ENCODE data around the gene NUDT3. TPM values are rescaled to one million over a fixed set of nuclear protein-coding genes. Genes with fewer than 3 reads are reported as not detected.
"Not testable (repeated sequence)": the region's sequence is repeated elsewhere in the genome, so short reads cannot be mapped to it uniquely, and the experiment has no call there.

The NUDT3 gene
- total and polyA plus RNA-seq, 3 experiments from 2014 or later = 9.7 to 16.8 (median 16.6) TPM

GRCh38 chr6:34354230-34354629, 38.2 kb downstream of the NUDT3 start:
- H3K36me3 ChIP-seq (ENCODE audit: insufficient read depth, low read length); H3K27me3 Mint-ChIP-seq; H3K4me3 ChIP-seq (ENCODE audit: low read length); H3K27ac Mint-ChIP-seq; H3K27ac ChIP-seq (ENCODE audit: low read depth, low read length); H3K4me3 Mint-ChIP-seq; H3K9me3 Mint-ChIP-seq; H3K9me3 ChIP-seq (ENCODE audit: low read length); H3K4me1 ChIP-seq (ENCODE audit: insufficient read depth, low read length); H3K27me3 ChIP-seq (ENCODE audit: insufficient read depth, low read length, poor library complexity, severe bottlenecking); DNase-seq; POLR2A ChIA-PET; H3K36me3 Mint-ChIP-seq: not testable (repeated sequence)
- peaks cover 11 to 32% (median 28%) of the 10 kb centered on the region in 3 donors for H3K4me1 Mint-ChIP-seq
- CTCF ChIA-PET = interaction anchor here (0.9 kb wide), 1 partner anchor 765 kb away, joined by 3 read pairs; no protein-coding TSS in a partner anchor

GRCh38 chr6:34353530-34353929, 38.9 kb downstream of the NUDT3 start:
- H3K27ac ChIP-seq (ENCODE audit: low read depth, low read length); H3K4me3 ChIP-seq (ENCODE audit: low read length); H3K27ac Mint-ChIP-seq; H3K36me3 Mint-ChIP-seq; H3K9me3 ChIP-seq (ENCODE audit: low read length); DNase-seq; H3K9me3 Mint-ChIP-seq; H3K36me3 ChIP-seq (ENCODE audit: insufficient read depth, low read length); H3K27me3 ChIP-seq (ENCODE audit: insufficient read depth, low read length, poor library complexity, severe bottlenecking); POLR2A ChIA-PET; H3K27me3 Mint-ChIP-seq; H3K4me1 ChIP-seq (ENCODE audit: insufficient read depth, low read length); H3K4me3 Mint-ChIP-seq: not testable (repeated sequence)
- CTCF ChIA-PET = interaction anchor here (0.9 kb wide), 1 partner anchor 766 kb away, joined by 3 read pairs; no protein-coding TSS in a partner anchor
- H3K4me1 Mint-ChIP-seq = peaks cover 12 to 35% (median 30%) of the 10 kb centered on the region in 3 donors

DNA sequence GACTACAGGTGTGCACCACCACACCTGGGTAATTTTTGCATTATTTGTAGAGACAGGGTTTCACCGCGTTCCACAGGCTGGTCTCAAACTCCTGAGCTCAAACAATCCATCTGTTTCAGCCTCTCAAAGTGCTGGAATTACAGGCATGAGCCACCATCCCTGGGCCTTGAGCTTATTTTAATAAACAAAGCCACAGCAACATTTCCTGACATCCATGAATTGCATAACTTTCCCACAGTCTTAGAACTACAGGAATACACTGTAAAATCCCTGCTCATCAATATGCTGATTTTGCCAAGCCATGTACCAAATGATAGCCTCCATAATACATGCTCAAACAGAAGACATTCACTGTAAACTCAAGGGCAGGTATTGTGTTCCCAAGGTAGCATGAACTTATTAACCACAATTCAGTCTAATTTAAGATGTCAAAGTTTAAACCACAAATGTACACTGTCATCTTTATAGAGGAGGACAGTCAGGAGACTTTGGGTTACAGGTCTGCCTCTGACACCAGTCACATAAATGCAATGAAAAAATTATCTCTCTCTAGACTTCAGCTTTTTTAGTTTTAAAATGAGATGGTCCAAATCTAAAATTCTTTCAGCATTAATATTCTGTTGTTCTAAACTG, 40.0 kb downstream of the NUDT3 start:
- H3K36me3 Mint-ChIP-seq = peaks cover 0 to 4% (median 1%) of the 10 kb centered on the region in 3 donors
- DNase-seq = no peak
- H3K27me3 Mint-ChIP-seq = no peaks in the 10 kb centered on the region
- Histone ChIP-seq H3K9me3 (ENCODE audit: low read length) (no peaks in the 10 kb centered on the region), H3K4me3 (ENCODE audit: low read length) (no peak overlapping the region), H3K27ac (ENCODE audit: low read depth, low read length) (no peak overlapping the region), H3K27me3 (ENCODE audit: insufficient read depth, low read length, poor library complexity, severe bottlenecking) (no peaks in the 10 kb centered on the region), H3K36me3 (ENCODE audit: insufficient read depth, low read length) (no peaks in the 10 kb centered on the region), H3K4me1 (ENCODE audit: insufficient read depth, low read length) (no peaks in the 10 kb centered on the region)
- peak overlapping the region in 1 of 7 donors; percentile 9 for H3K4me3 Mint-ChIP-seq
- H3K9me3 Mint-ChIP-seq = no peaks in the 10 kb centered on the region
- no peak overlapping the region for H3K27ac Mint-ChIP-seq
- ChIA-PET CTCF (no interaction called here), POLR2A (interaction anchor here (0.5 kb wide), 1 partner anchor 75 kb away, joined by 3 read pairs; no protein-coding TSS in a partner anchor)
- H3K4me1 Mint-ChIP-seq = peaks cover 10 to 35% (median 32%) of the 10 kb centered on the region in 3 donors

- Histone ChIP-seq H3K27ac (ENCODE audit: low read depth, low read length) (no peak overlapping the region), H3K9me3 (ENCODE audit: low read length) (no peaks in the 10 kb centered on the region), H3K4me3 (ENCODE audit: low read length) (no peak overlapping the region), H3K36me3 (ENCODE audit: insufficient read depth, low read length) (no peaks in the 10 kb centered on the region), H3K4me1 (ENCODE audit: insufficient read depth, low read length) (no peaks in the 10 kb centered on the region), H3K27me3 (ENCODE audit: insufficient read depth, low read length, poor library complexity, severe bottlenecking) (no peaks in the 10 kb centered on the region)
- no peak overlapping the region for H3K27ac Mint-ChIP-seq
- H3K9me3 Mint-ChIP-seq = no peaks in the 10 kb centered on the region
- H3K36me3 Mint-ChIP-seq = peaks cover 0 to 5% (median 0%) of the 10 kb centered on the region in 3 donors
- no peak overlapping the region for H3K4me3 Mint-ChIP-seq
- peaks cover 17 to 41% (median 39%) of the 10 kb centered on the region in 3 donors for H3K4me1 Mint-ChIP-seq
- no peak for DNase-seq
- ChIA-PET CTCF (no interaction called here), POLR2A (no interaction called here)
- peaks cover 0 to 4% of the 10 kb centered on the region in 2 donors for H3K27me3 Mint-ChIP-seq
Measured at GRCh38 chr6:34350934-34351217, 41.6 kb downstream of the NUDT3 start.

DNA sequence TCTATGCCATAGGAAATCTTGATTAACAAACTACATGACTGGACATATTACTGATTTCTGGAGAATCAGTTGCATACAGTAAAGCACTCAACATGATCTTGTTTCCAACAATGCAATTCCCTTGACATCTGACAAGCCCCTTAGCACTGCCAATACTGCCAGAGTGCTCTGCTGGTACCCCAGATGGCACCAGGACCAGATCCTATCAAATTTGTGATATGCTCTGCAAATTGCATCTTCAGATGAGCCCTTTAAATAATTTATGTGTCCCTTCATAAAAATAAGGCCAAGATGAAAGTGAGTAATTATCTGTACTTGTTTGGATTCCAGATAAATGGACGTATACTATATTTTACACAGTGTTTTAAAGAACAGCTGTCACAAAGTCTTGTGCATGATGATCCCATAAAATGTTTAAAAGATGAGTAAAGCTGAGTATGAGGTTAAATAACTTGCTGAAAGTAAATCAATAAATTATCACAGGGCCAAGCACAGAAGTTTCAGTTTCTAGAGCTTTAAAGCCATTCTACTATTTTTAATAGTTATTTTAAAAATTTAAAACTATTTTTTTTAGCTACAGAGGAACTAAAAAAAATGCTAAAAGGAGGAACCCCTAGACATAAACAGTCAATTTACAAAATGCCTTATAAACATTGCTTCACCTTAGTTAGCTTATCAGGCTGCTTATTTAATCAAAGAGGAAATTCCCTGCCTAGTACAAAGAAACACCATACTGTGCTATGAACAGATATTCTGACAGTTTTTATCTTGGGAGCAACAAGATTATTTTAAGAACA, 42.1 kb downstream of the NUDT3 start:
- H3K4me1 Mint-ChIP-seq = peaks cover 17 to 42% (median 38%) of the 10 kb centered on the region in 3 donors
- no peaks in the 10 kb centered on the region for H3K27me3 ChIP-seq (ENCODE audit: insufficient read depth, low read length, poor library complexity, severe bottlenecking)
- H3K36me3 Mint-ChIP-seq = peaks cover 0 to 5% (median 0%) of the 10 kb centered on the region in 3 donors
- no peak for DNase-seq
- no peaks in the 10 kb centered on the region for H3K9me3 Mint-ChIP-seq
- H3K36me3 ChIP-seq (ENCODE audit: insufficient read depth, low read length) = no peaks in the 10 kb centered on the region
- no peak overlapping the region for H3K4me3 Mint-ChIP-seq
- H3K27ac Mint-ChIP-seq = no peak overlapping the region
- ChIA-PET CTCF (no interaction called here), POLR2A (no interaction called here)
- H3K27ac ChIP-seq (ENCODE audit: low read depth, low read length) = no peak overlapping the region
- peaks cover 0 to 4% of the 10 kb centered on the region in 2 donors for H3K27me3 Mint-ChIP-seq
- H3K4me3 ChIP-seq (ENCODE audit: low read length) = no peak overlapping the region
- no peaks in the 10 kb centered on the region for H3K4me1 ChIP-seq (ENCODE audit: insufficient read depth, low read length)
- no peaks in the 10 kb centered on the region for H3K9me3 ChIP-seq (ENCODE audit: low read length)

- Histone ChIP-seq H3K4me3 (ENCODE audit: low read length) (no peak overlapping the region), H3K27me3 (ENCODE audit: insufficient read depth, low read length, poor library complexity, severe bottlenecking) (no peaks in the 10 kb centered on the region), H3K36me3 (ENCODE audit: insufficient read depth, low read length) (no peaks in the 10 kb centered on the region), H3K4me1 (ENCODE audit: insufficient read depth, low read length) (no peaks in the 10 kb centered on the region), H3K9me3 (ENCODE audit: low read length) (no peaks in the 10 kb centered on the region), H3K27ac (ENCODE audit: low read depth, low read length) (no peak overlapping the region)
- Mint-ChIP-seq H3K4me3 (no peak overlapping the region), H3K27ac (no peak overlapping the region), H3K4me1 (peaks cover 19 to 45% (median 41%) of the 10 kb centered on the region in 3 donors), H3K27me3 (peaks cover 0 to 4% of the 10 kb centered on the region in 2 donors), H3K9me3 (no peaks in the 10 kb centered on the region), H3K36me3 (peaks cover 0 to 5% (median 0%) of the 10 kb centered on the region in 3 donors)
- ChIA-PET POLR2A (no interaction called here), CTCF (no interaction called here)
- DNase-seq = no peak
Measured at GRCh38 chr6:34349211-34349610, 43.3 kb downstream of the NUDT3 start.

DNA sequence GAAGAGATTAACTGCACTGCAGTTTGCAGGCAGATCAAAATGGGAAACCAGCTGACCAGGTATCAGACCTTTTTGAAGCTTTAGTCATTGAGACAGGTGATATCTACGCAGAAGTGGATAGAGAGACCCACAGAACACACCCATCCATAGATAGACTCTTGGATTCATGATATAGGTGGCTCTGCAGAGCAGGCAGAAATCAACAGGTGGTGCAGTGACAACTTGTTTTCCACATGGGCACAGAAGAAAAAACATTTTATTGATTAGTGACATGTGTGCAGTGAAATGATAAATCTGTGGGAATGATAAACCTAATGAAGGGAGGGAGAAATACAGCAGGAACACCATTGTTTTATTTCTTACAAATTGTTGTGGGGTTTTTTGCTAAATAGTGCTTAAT, 45.2 kb downstream of the NUDT3 start:
- H3K27me3 ChIP-seq (ENCODE audit: insufficient read depth, low read length, poor library complexity, severe bottlenecking) = no peaks in the 10 kb centered on the region
- ChIA-PET CTCF (no interaction called here), POLR2A (no interaction called here)
- Mint-ChIP-seq H3K4me3 (no peak overlapping the region), H3K36me3 (peaks cover 0 to 7% (median 3%) of the 10 kb centered on the region in 3 donors), H3K27ac (peak overlapping the region in 2 of 8 donors; percentile 66 to 76), H3K4me1 (peaks cover 25 to 49% (median 48%) of the 10 kb centered on the region in 3 donors), H3K27me3 (peaks cover 0 to 4% of the 10 kb centered on the region in 2 donors), H3K9me3 (no peaks in the 10 kb centered on the region)
- H3K27ac ChIP-seq (ENCODE audit: low read depth, low read length) = no peak overlapping the region
- H3K4me1 ChIP-seq (ENCODE audit: insufficient read depth, low read length) = no peaks in the 10 kb centered on the region
- no peak for DNase-seq
- H3K4me3 ChIP-seq (ENCODE audit: low read length) = no peak overlapping the region
- no peaks in the 10 kb centered on the region for H3K9me3 ChIP-seq (ENCODE audit: low read length)
- no peaks in the 10 kb centered on the region for H3K36me3 ChIP-seq (ENCODE audit: insufficient read depth, low read length)
